Upper lobe of left lung (tissue), 4 donors: ENCODE measurements around the gene TTC7B.

ENCODE experiments used
- POLR2AphosphoS5 ChIP-seq, 2 donors: sonication (generic); formaldehyde crosslinking; IDR thresholded peaks; one replicate each; pipeline ENCODE4 v1.5.1; 2017; ENCODE audit warnings: antibody characterized with exemption in 2 of 2
- TF ChIP-seq, protein P1 (sequence below), 6 experiments: fragments of 450-650 bp in 4 of 6; fragments of 200-600 bp in 2 of 6; sonication (generic) in 2 of 6; IDR thresholded peaks; one replicate each; pipeline ENCODE4 v1.5.1; 2016 to 2019; ENCODE audit warnings: antibody characterized with exemption in 6 of 6

GRCh38 chr14:90651271-90651804 is 164.9 kb downstream of the TTC7B start:
- TF ChIP-seq, protein P1, sequence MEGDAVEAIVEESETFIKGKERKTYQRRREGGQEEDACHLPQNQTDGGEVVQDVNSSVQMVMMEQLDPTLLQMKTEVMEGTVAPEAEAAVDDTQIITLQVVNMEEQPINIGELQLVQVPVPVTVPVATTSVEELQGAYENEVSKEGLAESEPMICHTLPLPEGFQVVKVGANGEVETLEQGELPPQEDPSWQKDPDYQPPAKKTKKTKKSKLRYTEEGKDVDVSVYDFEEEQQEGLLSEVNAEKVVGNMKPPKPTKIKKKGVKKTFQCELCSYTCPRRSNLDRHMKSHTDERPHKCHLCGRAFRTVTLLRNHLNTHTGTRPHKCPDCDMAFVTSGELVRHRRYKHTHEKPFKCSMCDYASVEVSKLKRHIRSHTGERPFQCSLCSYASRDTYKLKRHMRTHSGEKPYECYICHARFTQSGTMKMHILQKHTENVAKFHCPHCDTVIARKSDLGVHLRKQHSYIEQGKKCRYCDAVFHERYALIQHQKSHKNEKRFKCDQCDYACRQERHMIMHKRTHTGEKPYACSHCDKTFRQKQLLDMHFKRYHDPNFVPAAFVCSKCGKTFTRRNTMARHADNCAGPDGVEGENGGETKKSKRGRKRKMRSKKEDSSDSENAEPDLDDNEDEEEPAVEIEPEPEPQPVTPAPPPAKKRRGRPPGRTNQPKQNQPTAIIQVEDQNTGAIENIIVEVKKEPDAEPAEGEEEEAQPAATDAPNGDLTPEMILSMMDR (IDR thresholded peaks at IDR 0.05): no peak
- TF ChIP-seq POLR2AphosphoS5 (IDR thresholded peaks at IDR 0.05): no peak
